GM23248 (cell line): ENCODE data around the gene GIGYF2. TPM values are rescaled to one million over a fixed set of nuclear protein-coding genes. Genes with fewer than 3 reads are reported as not detected.

Experiments
- DNase-seq: peaks from one replicate; pipeline ENCODE4 v3.0.0-alpha.2; 2015
- H2AFZ ChIP-seq: fragments of 200-600 bp; sonication (generic); 2 replicates; pipeline ENCODE4 v1.6.1; 2016; ENCODE audit warnings: antibody characterized with exemption
- H3F3A ChIP-seq: fragments of 200-600 bp; sonication (generic); 2 replicates; pipeline ENCODE4 v1.6.1; 2016; ENCODE audit warnings: mild to moderate bottlenecking, antibody characterized with exemption, mixed run types; ENCODE audit not compliant: insufficient read depth
- H3K27ac ChIP-seq: fragments of 200-600 bp; sonication (generic); 2 replicates; pipeline ENCODE4 v1.5.1; 2016; ENCODE audit warnings: mild to moderate bottlenecking
- H3K27me3 ChIP-seq: fragments of 200-600 bp; sonication (generic); replicated peaks from 2 replicates; pipeline ENCODE4 v1.6.1; 2016; ENCODE audit warnings: mild to moderate bottlenecking; ENCODE audit not compliant: insufficient read depth
- H3K36me3 ChIP-seq: fragments of 200-600 bp; sonication (generic); 2 replicates; pipeline ENCODE4 v1.6.1; 2016; ENCODE audit warnings: low read depth, mild to moderate bottlenecking
- H3K4me1 ChIP-seq: fragments of 200-600 bp; sonication (generic); 2 replicates; pipeline ENCODE4 v1.6.1; 2016; ENCODE audit warnings: mild to moderate bottlenecking; ENCODE audit not compliant: insufficient read depth
- H3K4me2 ChIP-seq: fragments of 200-600 bp; sonication (generic); one replicate; pipeline ENCODE4 v1.6.1; 2016; ENCODE audit warnings: mild to moderate bottlenecking; ENCODE audit not compliant: unreplicated experiment
- H3K4me3 ChIP-seq: fragments of 200-600 bp; sonication (generic); 2 replicates; pipeline ENCODE4 v1.5.1; 2016; ENCODE audit warnings: mild to moderate bottlenecking
- H3K79me2 ChIP-seq: fragments of 200-600 bp; sonication (generic); 2 replicates; pipeline ENCODE4 v1.6.1; 2016; ENCODE audit warnings: mild to moderate bottlenecking; ENCODE audit not compliant: insufficient read depth
- H3K9ac ChIP-seq: fragments of 200-600 bp; sonication (generic); 2 replicates; pipeline ENCODE4 v1.6.1; 2016; ENCODE audit warnings: mild to moderate bottlenecking
- H3K9me2 ChIP-seq: fragments of 200-600 bp; sonication (generic); 2 replicates; pipeline ENCODE4 v1.6.1; 2016; ENCODE audit warnings: mixed run types, mild to moderate bottlenecking, moderate library complexity; ENCODE audit not compliant: insufficient read depth
- H3K9me3 ChIP-seq: fragments of 200-600 bp; sonication (generic); one replicate; pipeline ENCODE4 v1.6.1; 2017; ENCODE audit warnings: low read depth
- H4K20me1 ChIP-seq: fragments of 200-600 bp; sonication (generic); 2 replicates; pipeline ENCODE4 v1.6.0; 2016; ENCODE audit not compliant: insufficient read depth
- EZH2 ChIP-seq: fragments of 200-600 bp; sonication (generic); IDR thresholded peaks from 2 replicates; pipeline ENCODE4 v1.6.1; 2018; ENCODE audit warnings: antibody characterized with exemption, mild to moderate bottlenecking; ENCODE audit not compliant: insufficient read depth, poor library complexity, severe bottlenecking
- EZH2phosphoT487 ChIP-seq: fragments of 200-600 bp; sonication (generic); IDR thresholded peaks from 2 replicates; pipeline ENCODE4 v1.6.1; 2018; ENCODE audit warnings: antibody characterized with exemption, moderate library complexity, mild to moderate bottlenecking, low read depth; ENCODE audit not compliant: insufficient read depth
- WGBS, 2 experiments: methylation state at CpG; one replicate each; pipeline ENCODE4 v1.1.6; 2015 to 2017; ENCODE audit warnings: low lambda C conversion rate in 2 of 2, low coverage in 1 of 2; ENCODE audit errors: missing lambda C conversion rate in 2 of 2; 5-methylcytosine and 5-hydroxymethylcytosine counted together
- in situ Hi-C: fragments of 300-500 bp; cut with MboI; formaldehyde crosslinking; loops from 2 replicates; pipeline ENCODE4 v1.15.0; 2020
- polyA plus RNA-seq: library from polyadenylated mRNA; unstranded; fragments of >200 nt; fragmentation: Nextera tagmentation; extraction: Ambion mirVana; gene quantifications from 2 replicates; pipeline ENCODE4 v1.2.1, GENCODE V29; 2016
- total RNA-seq: library from RNA; depleted of rRNA; stranded (reverse); fragments of >200 nt; shearing (Covaris generic); gene quantifications from 2 replicates; pipeline ENCODE4 v1.2.3, GENCODE V29; 2014

The GIGYF2 gene
- total and polyA plus RNA-seq, 2 experiments from 2014 or later: 27.2 to 35.2 TPM

- Histone ChIP-seq H4K20me1 (no peaks in the 10 kb centered on the region), H3K4me3 (no peak overlapping the region), H3F3A (no peaks in the 10 kb centered on the region), H3K9ac (no peak overlapping the region), H3K9me3 (no peaks in the 10 kb centered on the region), H3K4me2 (no peak overlapping the region), H3K27ac (no peak overlapping the region), H2AFZ (no peak overlapping the region), H3K9me2 (no peaks in the 10 kb centered on the region), H3K79me2 (no peaks in the 10 kb centered on the region), H3K27me3 (no peaks in the 10 kb centered on the region), H3K4me1 (no peaks in the 10 kb centered on the region), H3K36me3 (no peaks in the 10 kb centered on the region)
- in situ Hi-C loops: no loop called here
- WGBS, 2 experiments: 93 to 96% methylated on average over 16 of the region's 16 CpGs
- DNase-seq: no peak
- no peak for TF ChIP-seq EZH2
- TF ChIP-seq EZH2phosphoT487: no peak
Measured at GRCh38 chr2:232874677-232875223, 177.6 kb downstream of the GIGYF2 start.

DNA sequence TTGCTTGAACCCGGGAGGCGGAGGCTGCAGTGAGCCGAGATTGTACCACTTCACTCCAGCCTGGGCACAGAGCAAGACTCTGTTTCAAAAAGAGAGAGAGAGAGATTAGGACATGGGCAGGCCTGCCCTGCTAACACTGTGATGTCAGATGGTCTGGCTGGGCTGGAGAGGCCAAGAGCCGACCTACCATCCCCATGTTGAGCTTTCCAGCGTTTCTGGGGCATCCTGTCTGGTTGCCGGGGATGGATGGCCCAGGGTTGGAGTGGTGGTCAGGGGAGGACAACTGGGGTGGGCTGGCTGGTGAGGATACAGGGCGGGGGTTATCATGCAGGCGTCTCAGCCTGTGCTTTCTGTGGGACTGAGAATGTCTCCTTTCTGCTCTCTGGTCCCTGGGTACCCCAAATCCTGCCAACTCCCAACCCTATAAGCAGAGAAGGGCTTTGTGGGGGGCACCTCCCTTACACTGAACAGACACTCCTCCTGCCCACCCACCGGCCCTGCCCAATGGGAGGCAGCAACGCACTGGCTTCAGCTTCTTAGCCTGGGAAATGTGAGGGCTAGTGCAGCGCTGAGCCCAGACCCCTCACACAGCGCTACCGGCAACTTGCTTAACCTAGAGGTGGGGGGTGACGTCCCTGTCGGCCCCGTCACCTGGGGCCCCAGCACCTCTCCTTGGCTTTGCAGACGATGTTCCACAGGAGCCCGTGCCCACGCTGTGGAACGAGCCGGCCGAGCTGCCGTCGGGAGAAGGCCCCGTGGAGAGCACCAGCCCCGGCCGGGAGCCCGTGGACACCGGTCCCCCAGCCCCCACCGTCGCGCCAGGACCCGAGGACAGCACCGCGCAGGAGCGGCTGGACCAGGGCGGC, 178.4 kb downstream of the GIGYF2 start:
- no peak for TF ChIP-seq EZH2
- no peak for TF ChIP-seq EZH2phosphoT487

DNA sequence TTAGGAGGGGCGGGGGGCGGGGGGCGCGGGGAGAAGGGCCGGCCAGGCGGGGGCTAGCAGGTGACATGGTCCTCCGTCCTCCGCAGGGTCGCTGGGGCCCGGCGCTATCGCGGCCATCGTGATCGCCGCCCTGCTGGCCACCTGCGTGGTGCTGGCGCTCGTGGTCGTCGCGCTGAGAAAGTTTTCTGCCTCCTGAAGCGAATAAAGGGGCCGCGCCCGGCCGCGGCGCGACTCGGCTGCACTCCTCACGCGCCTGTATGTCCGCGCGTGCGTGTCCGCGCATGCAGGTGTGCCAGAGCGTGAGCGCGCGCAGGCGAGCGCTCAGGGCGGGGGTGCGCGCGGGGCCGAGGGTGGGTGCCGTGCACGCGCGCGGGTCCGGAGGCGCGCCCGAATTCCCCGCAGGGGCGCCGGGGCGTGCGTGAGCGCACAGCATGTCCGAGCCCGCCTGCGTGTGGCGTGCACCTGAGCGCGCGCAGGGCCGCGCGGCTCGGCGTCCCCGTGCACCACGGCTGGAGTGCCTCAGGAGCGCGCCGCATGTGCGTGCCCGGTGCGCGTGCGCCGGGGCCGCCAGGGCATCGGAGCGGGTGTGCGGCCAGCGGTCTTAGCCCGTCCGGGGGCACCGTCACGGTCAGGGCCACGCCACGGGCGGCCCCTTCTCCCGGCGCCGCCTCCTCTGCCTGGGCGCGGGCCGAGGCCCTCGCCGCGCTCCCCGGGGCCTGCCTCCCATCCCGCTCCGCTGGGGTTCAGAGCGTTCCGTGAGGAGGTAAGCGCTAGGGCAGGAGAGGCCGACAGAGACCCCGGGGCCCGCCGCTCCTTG, 179.2 kb downstream of the GIGYF2 start:
- H3K79me2 ChIP-seq: no peaks in the 10 kb centered on the region
- no peaks in the 10 kb centered on the region for H3K9me2 ChIP-seq
- peak; percentile 20 for TF ChIP-seq EZH2
- TF ChIP-seq EZH2phosphoT487: no peak
- H3K4me1 ChIP-seq: no peaks in the 10 kb centered on the region
- H3K4me2 ChIP-seq: peak overlapping the region; percentile 46
- peak overlapping the region; percentile 65 for H3K4me3 ChIP-seq
- peak; percentile 40 for DNase-seq
- H3K9ac ChIP-seq: no peak overlapping the region
- H3F3A ChIP-seq: no peaks in the 10 kb centered on the region
- H3K9me3 ChIP-seq: no peaks in the 10 kb centered on the region
- no peak overlapping the region for H2AFZ ChIP-seq
- 3 to 5% methylated on average over 32 to 91 of the region's 119 CpGs for WGBS, 2 experiments
- no peaks in the 10 kb centered on the region for H4K20me1 ChIP-seq
- H3K27ac ChIP-seq: no peak overlapping the region
- H3K36me3 ChIP-seq: no peaks in the 10 kb centered on the region
- in situ Hi-C loops: no loop called here
- no peaks in the 10 kb centered on the region for H3K27me3 ChIP-seq

More for the DNA sequence above, 178.4 kb downstream of the GIGYF2 start:
- Histone ChIP-seq H3F3A (no peaks in the 10 kb centered on the region), H2AFZ (no peak overlapping the region), H3K4me3 (no peak overlapping the region), H3K27me3 (no peaks in the 10 kb centered on the region), H3K9me2 (no peaks in the 10 kb centered on the region), H3K36me3 (no peaks in the 10 kb centered on the region), H3K9me3 (no peaks in the 10 kb centered on the region), H3K79me2 (no peaks in the 10 kb centered on the region), H4K20me1 (no peaks in the 10 kb centered on the region), H3K27ac (no peak overlapping the region), H3K4me2 (peak overlapping the region; percentile 25), H3K4me1 (no peaks in the 10 kb centered on the region), H3K9ac (no peak overlapping the region)
- DNase-seq: no peak
- 18 to 21% methylated on average over 31 to 37 of the region's 37 CpGs for WGBS, 2 experiments
- in situ Hi-C loops: no loop called here

- Histone ChIP-seq H3K9me2 (no peaks in the 10 kb centered on the region), H3K4me1 (no peaks in the 10 kb centered on the region), H2AFZ (no peak overlapping the region), H3K4me2 (no peak overlapping the region), H3K79me2 (no peaks in the 10 kb centered on the region), H3K36me3 (no peaks in the 10 kb centered on the region), H3K4me3 (0 out of 2 replicates have a peak overlapping the region, but pooled peaks have one; percentile 65), H4K20me1 (no peaks in the 10 kb centered on the region), H3K9me3 (no peaks in the 10 kb centered on the region), H3K9ac (no peak overlapping the region), H3K27ac (no peak overlapping the region), H3K27me3 (no peaks in the 10 kb centered on the region), H3F3A (no peaks in the 10 kb centered on the region)
- no peak for DNase-seq
- TF ChIP-seq EZH2: no peak
- no peak for TF ChIP-seq EZH2phosphoT487
- WGBS, 2 experiments: 39 to 41% methylated on average over 13 to 20 of the region's 21 CpGs
- in situ Hi-C loops: no loop called here
Measured at GRCh38 chr2:232876978-232877441, 179.9 kb downstream of the GIGYF2 start.
